SW 1271 (cell line): Measurements from ENCODE around the gene IL17RA.

Experiments
- DNase-seq, 2 experiments: peaks; one replicate each; lab custom pipeline; 2025; lab: John Stamatoyannopoulos, UW

The IL17RA gene

DNA sequence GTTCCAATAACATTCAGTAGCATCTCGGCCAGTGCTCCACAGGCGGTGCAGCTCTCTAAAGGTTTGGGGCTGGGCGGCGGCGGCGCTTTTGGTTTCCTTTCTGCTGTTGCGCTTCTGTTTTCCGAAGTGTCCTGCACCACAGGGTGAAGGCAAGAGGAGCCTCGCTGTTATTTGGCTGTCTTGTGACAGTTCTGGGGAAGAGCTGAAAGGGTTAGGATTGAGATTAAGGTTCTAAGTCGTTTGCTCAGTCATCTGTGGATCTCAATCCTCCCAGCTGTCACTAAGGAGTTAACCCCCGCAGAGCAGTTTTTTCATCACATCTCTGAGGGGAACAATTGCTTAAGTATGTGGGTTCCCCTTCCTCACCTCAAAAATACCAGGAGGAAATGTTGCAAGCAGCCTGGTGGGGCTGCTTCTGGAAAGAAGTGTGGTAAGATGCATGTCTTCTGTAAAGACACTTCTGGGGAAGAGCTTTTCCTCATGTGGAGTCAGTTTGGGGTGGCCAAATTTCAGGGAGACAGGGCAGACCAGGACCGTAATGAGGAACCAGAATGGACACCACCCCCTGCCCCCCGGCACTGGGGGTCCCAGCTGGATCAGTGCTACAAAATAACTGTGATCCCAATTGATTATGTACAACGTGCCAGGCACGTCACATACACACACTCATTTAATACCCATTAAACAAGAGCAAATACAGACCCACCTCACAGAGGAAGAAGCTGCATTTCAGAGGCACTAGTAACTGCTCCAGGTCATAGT lies 22.2 kb downstream of the IL17RA start:
- no peak for DNase-seq

DNA sequence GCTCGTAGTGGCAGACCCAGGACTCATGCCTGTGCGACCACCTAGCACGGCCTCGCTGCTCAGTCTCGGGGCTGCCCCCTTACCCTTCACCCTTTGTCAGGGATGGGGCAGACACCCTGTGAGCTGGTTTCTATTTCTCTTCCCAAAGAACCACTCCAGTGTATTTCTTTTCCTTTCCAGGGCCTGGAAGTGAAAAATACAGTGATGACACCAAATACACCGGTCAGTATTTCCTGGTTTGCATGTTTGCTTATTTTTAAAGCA lies 22.7 kb downstream of the IL17RA start:
- DNase-seq: no peak

DNA sequence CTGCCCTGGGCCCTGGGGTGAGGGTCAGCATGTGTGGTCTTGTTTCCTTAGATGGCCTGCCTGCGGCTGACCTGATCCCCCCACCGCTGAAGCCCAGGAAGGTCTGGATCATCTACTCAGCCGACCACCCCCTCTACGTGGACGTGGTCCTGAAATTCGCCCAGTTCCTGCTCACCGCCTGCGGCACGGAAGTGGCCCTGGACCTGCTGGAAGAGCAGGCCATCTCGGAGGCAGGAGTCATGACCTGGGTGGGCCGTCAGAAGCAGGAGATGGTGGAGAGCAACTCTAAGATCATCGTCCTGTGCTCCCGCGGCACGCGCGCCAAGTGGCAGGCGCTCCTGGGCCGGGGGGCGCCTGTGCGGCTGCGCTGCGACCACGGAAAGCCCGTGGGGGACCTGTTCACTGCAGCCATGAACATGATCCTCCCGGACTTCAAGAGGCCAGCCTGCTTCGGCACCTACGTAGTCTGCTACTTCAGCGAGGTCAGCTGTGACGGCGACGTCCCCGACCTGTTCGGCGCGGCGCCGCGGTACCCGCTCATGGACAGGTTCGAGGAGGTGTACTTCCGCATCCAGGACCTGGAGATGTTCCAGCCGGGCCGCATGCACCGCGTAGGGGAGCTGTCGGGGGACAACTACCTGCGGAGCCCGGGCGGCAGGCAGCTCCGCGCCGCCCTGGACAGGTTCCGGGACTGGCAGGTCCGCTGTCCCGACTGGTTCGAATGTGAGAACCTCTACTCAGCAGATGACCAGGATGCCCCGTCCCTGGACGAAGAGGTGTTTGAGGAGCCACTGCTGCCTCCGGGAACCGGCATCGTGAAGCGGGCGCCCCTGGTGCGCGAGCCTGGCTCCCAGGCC lies 23.7 kb downstream of the IL17RA start:
- no peak for DNase-seq

DNA sequence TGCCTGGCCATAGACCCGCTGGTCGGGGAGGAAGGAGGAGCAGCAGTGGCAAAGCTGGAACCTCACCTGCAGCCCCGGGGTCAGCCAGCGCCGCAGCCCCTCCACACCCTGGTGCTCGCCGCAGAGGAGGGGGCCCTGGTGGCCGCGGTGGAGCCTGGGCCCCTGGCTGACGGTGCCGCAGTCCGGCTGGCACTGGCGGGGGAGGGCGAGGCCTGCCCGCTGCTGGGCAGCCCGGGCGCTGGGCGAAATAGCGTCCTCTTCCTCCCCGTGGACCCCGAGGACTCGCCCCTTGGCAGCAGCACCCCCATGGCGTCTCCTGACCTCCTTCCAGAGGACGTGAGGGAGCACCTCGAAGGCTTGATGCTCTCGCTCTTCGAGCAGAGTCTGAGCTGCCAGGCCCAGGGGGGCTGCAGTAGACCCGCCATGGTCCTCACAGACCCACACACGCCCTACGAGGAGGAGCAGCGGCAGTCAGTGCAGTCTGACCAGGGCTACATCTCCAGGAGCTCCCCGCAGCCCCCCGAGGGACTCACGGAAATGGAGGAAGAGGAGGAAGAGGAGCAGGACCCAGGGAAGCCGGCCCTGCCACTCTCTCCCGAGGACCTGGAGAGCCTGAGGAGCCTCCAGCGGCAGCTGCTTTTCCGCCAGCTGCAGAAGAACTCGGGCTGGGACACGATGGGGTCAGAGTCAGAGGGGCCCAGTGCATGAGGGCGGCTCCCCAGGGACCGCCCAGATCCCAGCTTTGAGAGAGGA lies 24.5 kb downstream of the IL17RA start:
- DNase-seq: no peak

DNA sequence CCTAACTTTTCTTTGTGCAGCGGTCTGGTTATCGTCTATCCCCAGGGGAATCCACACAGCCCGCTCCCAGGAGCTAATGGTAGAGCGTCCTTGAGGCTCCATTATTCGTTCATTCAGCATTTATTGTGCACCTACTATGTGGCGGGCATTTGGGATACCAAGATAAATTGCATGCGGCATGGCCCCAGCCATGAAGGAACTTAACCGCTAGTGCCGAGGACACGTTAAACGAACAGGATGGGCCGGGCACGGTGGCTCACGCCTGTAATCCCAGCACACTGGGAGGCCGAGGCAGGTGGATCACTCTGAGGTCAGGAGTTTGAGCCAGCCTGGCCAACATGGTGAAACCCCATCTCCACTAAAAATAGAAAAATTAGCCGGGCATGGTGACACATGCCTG lies 25.2 kb downstream of the IL17RA start:
- DNase-seq: no peak

DNA sequence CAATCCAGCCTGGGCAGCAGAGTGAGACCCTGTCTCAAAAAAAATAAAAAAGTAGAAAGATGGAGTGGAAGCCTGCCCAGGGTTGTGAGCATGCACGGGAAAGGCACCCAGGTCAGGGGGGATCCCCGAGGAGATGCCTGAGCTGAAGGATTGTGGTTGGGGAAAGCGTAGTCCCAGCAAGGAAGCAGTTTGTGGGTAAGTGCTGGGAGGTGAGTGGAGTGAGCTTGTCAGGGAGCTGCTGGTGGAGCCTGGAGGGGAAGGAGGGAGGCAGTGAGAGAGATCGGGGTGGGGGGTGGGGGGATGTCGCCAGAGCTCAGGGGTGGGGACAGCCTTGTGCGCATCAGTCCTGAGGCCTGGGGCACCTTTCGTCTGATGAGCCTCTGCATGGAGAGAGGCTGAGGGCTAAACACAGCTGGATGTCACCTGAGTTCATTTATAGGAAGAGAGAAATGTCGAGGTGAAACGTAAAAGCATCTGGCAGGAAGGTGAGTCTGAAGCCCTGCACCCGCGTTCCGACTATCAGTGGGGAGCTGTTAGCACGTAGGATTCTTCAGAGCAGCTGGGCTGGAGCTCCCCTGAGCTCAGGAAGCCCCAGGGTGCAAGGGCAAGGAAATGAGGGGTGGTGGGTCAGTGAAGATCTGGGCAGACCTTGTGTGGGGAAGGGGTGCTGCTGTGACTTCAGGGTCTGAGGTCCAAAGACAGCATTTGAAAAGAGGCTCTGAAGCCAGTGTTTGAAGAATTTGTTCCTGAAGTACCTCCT lies 26.2 kb downstream of the IL17RA start:
- no peak for DNase-seq

DNA sequence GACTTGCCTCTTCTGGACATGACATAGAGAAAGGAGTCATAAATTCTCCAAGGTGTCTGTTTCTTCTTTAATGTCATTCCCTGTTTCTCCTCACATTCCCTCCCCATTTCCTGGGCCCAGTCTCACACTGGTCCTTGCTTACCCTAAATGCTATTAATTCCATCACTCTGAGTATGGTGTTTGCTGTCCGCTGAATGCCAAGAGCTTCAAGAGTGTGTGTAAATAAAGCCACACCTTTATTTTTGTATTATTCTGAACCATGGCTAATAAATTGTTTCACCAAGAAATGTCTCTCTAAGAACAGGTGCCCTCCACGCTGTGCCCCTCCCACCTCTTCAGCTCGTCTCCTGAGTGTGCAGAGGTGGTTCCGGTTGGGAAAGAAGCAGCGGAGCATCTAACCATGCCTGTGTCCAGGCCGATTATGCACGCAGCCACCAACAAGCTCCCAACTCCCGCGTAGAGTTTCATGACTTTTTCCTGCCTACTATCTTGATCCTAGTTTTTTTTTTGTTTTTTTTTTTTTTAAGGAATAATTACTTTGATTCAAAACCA lies 27.8 kb downstream of the IL17RA start:
- no peak for DNase-seq

DNA sequence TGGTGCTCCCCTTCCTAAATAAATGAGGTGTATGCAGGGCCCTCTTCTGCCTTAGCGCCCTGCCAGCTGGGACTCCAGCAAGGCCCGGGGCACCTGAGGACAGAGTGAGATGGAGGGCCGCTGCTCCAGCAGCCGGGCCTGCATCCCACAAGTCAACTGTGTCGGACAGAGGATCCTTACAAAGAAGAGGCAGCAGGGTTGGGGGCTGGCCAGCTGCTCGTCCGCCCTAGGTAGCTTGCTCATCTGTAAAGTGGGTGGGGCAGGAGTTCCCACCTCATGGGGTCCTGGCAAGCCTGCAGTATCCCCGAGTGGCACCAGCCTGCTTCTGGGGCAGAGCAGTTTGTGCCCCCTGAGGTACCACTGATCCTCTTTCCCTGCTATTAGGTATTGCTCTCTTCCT lies 28.8 kb downstream of the IL17RA start:
- no peak for DNase-seq

DNA sequence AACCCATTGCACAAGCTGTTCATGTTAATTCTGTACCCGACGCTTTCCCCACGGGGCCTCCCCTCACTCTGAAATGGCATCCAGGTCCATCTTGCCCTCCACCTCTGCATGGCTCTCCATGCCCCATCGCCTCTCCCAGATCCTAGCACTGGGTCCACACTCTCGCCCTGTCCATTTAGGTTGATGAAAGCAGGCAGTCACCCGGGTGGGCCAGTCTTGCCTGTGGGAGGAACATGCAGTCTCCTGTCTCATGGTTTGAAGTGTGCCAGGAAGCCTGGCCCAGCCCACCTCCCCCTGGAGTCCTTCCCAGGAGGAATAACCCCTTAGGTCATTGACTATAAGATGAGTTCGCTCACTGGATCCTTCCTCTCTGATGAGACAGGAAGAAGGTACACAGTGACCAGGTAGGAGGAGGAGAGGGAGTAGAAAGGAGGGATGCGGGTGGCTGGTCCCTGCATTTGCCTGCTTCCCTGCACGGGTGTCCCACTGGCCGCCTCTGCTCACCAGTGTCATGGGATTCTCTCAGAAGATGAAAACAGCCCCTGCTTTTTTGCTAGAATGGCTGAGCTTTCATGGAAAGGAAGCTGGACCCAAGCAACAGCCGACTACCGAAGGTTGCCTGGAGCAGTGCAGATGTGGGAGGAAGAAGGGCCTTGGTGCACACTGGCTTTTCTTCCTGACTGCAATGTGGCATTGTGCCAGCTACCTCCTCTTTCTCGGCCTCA lies 29.5 kb downstream of the IL17RA start:
- DNase-seq: no peak

DNA sequence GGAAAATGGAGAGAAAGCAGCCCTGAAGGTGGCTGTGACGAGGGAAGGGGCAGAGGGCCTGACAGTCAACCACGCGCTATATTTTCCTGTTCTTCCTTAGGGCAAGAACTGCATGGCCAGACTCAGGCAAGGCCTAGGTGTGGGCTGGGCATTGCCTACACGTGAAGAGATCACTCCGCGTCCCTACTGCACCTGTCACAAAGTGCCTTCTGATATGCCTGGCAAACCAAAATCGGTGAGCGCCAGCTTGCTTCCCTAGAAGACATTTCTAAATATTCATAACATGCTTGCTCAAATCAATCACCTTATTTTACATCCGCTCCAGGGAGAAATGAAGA lies 30.1 kb downstream of the IL17RA start:
- no peak for DNase-seq

DNA sequence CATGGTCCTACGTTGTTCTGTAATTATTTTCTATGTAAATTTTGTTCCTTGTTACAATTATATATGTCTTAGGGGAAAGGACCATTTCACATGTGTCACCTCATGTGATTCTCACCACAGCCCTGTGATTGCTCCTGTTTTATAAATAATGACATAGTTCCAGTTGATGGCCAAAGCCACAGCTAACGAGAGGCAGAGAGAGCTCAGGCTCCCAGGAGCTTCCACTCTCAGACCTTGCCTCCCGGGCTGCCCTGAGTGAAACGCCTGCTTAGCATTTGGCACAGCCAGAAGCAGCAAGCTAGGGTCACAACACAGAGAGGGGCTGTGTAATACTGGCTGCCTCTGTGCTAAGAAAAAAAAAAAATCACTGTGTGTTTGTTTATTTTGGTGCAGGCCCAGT lies 30.4 kb downstream of the IL17RA start:
- no peak for DNase-seq

DNA sequence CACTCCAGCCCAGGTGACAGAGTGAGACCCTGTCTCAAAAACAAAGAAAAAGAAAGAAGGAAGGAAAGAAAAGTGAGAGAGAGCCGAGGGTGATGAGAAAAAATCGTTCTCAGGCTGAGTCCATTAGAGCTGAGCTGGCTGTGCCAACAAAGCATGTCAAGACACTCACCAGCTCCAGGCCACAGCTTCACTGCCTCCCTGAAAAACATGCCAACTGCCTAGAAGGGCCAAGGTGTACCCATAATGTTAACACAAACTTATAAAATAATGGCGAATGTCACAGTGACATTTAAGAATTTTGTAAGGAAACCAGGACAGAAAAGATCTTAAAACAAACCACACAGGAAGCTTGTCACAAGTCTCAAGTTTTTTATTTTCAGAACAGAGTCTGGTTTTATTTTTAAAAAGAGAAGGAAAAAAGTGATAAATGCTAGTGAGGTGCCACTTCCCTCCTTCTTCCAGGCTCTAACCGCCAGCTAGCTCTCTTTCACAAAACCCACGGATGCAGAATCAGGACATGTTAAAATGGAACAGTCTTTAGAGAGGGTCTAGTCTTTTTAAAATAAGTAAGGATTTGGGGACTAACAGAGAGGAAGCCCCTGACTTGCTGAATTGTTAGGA lies 31.3 kb downstream of the IL17RA start:
- no peak for DNase-seq

DNA sequence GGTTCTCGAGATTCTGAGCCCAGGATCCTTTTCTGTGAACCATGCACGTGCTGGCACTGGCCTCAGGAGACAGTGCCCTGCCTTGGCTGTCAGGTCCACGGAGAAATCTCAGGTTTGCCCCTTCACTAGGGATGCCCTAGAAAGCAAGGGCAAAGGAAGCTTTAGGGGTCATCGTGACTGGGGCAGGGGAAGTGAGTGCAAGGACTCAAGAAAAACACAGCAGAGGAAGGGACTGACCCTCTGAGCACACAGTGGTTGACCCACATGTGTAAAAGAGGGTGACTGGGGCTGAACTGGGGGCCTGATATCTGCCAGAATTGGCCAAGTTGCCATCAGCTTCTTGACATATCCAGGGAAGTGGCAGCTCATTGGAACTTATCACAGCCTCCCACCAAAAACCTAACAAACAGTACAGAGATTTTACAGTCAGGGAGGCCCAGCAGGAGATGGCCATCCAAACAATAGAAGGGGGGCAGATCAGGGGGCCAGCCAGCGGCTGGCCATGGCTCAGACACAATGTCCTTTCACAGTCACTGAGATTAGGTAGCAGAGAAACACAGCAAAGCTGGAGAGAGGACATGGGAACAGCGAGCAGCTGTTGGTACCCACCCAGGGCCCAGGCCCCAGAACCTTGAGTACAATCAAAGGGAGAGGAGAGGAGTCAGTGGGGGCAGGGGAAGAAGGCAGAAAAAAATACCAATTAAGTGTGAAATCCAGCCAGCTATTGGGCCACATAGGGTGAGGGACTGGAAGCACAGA lies 32.0 kb downstream of the IL17RA start:
- no peak for DNase-seq

DNA sequence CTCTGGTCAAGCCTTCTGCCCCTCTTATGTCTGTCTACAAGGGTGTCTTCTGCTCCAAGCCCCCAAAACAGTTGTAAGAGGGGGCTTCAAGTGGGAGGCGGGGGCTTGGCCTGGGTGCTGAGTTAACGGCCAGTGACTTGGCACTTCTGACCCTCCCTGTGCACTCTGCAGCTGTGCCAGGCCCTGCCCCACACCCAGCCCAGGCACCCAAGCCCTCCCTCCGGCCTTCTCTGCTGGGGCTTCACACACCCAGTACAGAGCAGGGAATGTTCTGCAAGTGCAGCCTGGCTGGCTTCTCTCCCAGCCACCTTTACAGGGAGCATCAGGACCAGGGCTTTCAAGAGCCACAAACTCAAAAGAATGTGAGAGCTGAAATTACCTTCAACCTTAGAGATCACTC lies 32.6 kb downstream of the IL17RA start:
- DNase-seq: no peak

DNA sequence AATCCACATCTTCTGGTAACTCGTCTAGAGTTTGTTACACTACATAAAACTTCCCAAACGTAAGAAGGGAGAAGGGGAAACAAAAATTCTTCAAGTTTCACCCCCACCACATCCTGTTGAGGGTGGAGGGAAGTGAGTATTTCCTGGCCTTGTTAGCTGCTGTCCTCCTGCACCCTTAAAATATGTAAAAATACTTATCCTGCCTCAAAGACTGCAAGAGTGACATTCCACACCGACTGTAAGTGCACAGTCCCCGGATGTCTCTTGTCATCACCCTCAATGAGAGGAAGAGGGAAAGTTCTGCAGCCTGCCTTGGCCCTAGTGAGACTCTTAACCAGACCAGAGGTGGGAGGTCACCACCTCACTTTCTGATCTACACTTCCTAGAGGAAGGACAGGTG lies 33.1 kb downstream of the IL17RA start:
- no peak for DNase-seq

DNA sequence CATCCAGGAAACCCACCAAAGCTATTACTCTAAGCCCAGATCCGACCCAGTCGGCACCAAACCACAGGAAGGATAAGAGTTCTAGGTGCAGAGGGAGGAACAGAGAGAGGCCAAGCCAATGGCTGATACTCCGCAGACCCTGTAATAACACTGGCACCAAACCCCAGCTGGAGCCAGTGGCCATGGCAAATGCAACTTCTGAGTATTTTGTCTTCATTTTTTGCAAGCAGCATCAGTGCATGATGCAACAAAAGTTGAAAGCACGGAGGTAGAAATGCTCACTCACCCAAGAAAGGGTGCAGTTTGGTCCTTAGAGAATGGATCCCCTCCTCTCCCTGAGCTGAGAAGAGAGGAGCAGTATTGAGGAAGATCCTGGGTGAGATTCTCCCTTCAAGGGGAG lies 33.5 kb downstream of the IL17RA start:
- DNase-seq: no peak

DNA sequence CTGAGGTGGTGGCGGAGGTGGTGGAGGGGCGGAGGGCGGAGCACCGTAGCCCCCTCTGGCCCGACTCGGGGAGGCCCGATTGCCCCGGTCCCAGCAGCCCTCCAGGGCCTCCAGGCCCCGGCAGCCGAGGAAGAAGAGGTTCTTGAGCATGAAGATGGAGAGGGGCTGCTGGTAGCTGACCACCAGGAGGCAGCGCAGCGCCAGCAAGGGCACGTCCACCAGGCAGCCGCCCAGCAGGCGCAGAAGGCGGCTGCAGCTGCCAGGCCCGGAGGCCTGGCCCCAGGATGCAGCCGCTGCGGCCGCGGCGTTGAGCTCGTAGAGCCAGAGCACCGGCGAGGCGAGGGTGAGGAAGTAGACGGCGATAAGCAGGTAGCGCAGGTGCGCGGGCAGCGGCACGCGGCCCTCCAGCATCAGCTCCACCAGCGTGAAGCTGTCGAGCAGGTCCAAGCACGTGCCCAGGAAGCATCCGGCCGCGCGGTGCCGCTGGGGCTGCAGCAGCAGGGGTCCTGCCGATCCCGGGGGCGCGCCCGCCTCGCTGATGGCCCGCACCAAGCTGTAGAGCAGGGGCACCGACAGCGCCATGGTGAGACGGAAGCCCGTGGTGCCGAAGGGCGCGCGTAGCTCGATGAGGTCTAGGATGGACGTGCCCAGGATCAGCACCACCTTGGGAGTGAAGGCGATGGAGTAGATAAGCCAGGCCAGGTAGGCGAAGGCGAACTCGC lies 34.8 kb downstream of the IL17RA start:
- no peak for DNase-seq

DNA sequence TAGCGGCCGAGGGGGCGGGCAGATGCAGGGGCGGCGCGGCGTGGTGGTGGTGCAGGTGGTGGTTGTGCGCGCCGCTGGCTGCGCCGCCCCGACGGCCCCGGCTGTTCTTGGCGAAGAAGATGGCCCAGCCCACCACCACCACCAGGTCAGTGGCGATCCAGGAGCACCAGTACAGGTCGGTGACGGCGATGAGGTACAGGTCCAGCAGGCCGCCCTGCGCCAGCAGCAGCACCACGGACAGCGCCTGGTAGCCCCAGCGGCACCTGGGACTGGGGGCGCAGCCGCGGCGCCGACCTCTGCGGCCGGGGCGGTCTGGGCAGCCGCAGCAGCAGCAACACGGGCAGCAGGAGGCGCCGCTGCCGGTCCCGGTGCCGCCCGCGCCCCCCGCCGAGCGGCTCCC lies 35.5 kb downstream of the IL17RA start:
- no peak for DNase-seq

DNA sequence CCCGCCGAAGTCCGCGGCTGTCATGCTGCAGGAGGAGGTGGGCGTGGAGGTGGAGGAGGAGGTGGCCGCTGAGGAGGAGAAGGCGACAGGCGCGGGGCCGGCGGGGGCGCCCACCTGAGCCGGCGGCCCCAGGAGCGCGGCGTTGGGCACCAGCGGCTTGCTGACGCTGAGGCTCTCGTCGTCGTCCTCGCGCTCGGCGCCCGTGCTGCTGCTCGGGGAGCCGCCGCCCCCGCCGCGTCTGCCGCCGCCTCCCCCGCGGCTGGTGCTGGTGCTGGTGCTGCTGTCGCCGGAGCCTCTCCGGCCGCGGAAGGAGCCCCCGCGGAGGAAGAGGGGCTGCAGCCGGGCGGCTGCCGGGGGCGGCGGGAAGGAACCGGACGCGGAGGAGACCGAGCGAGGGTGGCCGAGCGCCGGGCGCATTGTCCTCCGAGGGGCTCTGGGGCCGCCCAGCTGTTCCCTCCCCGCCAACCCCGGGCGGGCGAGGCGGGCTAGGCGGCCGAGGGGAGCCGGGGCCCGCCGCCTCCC lies 36.0 kb downstream of the IL17RA start:
- DNase-seq: no peak
